DLD1 (cell line): ENCODE measurements around the gene CTNNA1.

ENCODE experiments used
- in situ Hi-C: cut with HindIII; loops from 2 replicates; pipeline ENCODE4 v1.10.0; 2017; ENCODE audit warnings: low sequenced_read_pairs

The CTNNA1 gene

DNA sequence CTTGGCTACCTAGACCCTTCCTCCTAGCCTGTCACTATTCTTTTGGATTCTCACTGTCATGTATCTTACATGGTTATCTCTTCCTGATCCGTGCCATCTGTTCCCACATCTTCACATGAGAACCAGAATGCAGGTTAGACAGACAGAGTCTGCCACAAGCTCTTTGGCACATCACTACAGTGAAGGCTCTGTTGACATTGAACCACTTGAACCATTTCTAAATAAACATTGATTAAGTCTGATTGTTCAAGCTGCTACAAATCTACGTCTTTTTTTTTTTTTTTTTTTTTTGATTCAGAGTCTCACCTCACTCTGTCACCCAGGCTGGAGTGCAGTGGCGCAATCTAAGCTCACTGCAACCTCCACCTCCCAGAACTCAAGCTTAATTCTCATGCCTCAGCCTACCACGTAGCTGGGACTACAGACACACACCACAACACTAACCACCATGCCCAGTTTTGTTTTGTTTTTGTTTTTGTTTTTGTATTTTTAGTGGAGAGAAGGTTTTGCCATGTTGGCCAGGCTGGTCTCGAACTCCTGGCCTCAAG lies 207.0 kb downstream of the CTNNA1 start:
- in situ Hi-C loops, result no loop called here

DNA sequence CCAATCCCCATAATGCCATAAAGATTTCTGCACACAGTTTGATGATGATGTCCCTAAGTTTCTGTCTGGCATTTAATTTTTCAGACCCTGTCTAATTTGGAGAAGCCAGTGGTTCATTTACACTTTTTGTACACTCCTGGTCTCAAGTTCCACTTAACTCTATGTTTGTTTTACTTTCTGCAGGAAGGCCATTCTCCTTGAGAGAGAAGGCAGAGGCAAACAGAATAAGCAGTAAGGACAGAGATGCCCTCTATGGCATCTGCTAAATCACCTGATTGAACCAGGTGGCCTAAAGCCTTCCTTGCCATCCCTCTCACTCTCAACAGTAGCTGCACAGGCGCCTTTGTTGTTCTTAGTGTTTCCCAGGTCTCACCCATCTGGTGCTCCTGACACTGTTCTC lies 208.0 kb downstream of the CTNNA1 start:
- in situ Hi-C loops, result no loop called here

DNA sequence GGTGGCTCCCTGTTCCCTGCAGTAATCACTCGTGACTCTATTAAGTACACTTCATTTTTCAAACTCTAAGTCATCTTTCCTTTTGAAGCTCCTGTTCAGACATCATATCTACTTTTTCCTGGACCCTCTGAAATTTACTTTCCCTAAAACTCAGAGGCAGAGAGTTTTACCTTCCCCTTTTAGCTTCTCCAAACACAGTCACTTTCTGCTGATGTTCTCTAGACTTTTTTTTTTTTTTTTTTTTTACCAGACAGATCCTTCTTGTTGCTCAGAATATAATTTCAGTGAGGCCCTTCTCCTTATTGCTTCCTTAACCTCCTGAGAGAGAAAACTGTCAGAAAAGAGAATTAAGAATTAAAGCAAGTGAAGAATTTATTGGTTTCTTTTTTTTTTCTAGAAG lies 208.5 kb downstream of the CTNNA1 start:
- in situ Hi-C loops, result no loop called here

DNA sequence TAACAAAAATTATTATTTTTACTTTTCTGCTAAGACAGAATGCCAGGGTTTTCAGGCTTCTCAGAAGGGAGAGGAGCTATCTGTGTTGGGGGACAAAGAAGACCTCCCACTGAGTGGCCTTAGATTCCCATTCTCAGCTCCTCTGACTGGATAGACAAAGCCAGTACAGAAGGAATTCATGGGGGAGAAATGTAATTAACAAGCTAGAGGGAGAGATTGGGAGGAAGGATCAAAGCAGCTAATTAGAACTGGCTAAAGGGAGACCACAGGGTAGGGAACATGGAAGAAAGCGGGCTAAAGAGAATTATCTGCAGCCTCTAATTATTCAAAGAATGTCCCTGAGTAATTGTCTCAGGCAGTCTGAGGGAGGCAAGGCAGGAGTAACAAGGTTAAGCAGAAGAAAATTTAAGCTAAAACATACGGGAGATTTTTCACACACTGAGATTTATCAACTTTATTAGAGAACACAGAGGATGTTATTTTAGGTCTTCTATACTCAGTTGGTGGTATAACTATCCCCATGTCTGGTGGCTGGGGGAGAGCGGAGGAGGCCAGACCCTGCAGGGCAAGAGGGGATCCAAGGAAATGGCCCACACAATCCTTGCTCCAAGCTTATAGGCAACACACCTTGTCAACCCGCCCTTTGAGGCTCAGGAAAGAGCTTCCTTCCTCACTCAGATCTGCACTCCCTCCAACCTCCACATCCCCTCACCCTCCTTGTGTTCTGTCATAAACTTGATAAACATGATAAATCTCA lies 209.6 kb downstream of the CTNNA1 start:
- in situ Hi-C loops, result no loop called here

DNA sequence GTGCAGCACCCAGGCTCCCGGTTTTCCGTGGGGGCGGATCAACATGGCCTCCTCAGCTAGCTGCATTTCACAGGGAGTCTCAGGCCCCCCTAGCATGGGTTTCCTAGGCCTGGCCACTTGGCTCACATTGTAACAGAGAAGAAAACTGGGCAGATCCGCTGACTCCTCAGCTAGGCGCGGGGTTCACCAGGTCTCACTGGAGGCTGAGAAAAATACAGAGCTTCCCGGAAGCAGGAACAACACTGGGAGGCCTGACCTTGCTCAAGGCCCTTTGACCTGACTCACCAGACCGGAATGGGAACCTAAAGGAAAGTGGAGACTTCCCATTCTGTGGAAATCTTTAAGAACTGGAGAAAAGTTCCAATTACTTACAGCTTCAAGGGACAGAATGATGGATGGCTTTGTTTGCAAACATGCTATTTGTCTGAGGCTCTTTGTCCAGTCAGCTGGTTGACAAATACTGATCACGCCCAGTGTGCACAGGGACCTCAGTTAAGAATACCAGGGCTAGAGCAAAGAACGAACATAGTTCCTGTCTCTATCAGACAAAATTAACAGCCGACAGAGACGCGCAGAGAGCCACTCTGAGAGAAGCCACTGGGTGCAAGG lies 210.6 kb downstream of the CTNNA1 start:
- in situ Hi-C loops, result no loop called here

DNA sequence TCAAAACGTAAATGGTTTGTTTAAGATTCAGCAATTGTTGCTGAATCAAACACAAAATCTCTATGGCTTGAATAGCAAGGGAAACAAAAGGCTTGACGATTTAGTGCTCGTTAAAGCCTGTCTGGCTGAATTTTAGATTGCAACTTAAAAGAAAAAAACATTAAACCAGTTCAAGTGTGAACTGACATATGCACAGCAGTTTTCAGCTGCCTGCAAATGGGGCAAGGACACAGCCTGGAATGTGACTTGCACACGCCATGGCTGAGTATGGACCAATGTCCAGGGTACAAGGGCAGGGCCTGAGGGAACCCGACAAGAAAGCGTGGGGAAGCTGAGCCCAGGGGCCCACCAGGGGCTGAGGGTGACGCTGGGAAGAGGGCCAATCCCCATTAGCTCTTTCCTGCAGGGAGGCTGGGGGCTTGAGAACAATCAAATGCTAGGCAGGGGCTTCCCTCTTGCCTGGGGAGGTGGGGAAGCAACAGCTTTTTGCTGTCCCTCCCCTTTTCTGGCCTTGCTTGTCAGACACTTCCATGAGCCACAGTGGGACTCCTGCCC lies 211.5 kb downstream of the CTNNA1 start:
- in situ Hi-C loops, result no loop called here

DNA sequence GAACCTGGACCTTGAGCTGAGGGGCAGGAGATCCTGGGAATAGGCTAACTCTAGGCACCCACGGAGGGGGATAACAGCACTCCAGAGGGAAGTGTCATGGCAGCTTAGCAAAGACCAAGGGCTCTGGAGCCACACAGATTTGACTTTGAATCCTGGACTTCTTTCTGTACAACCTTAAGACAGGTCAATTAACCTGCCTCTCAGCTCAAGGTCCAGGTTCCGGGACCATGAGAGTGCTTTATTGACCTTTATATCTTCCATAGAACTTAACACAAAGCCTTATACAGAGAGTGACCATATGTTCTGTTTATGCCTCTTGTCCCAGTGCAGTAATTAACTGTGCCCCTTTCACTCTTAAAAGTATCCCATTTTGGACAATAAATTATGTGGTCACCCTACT lies 212.4 kb downstream of the CTNNA1 start:
- in situ Hi-C loops, result no loop called here

DNA sequence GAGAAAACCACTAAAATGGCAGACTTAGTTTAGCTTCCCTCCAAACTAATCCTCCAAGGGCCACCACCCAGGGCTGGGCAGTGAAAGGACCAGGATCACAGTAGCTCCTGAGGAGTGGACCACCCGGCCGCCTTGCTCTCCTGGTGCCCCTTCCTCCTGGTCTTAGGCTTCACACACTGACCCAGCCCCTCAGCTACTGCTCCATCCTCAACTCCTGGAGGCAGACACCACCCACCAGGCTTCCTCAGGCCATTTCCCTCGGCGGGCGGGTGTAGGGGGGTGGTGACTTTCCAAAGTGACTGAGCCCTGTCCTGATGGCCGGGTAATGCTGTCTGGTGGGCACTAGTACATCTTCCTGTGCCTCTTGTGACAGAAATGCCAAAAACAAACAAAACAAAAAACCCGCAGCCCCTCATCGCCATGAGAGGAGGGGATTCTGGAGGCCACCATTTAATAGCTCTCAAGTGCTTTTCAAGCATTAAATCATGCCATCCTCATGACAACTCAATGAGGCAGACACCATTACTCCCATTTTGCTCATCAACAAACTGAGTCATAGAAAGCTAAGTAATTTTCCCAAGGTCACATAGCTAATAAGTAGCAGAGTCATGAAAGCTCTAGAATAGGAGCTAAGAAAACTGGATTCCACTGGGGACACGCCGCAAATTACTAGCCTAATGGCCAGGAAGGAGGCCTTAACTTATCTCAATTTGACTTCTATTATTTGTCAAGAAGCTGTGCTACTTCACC lies 213.2 kb downstream of the CTNNA1 start:
- in situ Hi-C loops, result no loop called here

DNA sequence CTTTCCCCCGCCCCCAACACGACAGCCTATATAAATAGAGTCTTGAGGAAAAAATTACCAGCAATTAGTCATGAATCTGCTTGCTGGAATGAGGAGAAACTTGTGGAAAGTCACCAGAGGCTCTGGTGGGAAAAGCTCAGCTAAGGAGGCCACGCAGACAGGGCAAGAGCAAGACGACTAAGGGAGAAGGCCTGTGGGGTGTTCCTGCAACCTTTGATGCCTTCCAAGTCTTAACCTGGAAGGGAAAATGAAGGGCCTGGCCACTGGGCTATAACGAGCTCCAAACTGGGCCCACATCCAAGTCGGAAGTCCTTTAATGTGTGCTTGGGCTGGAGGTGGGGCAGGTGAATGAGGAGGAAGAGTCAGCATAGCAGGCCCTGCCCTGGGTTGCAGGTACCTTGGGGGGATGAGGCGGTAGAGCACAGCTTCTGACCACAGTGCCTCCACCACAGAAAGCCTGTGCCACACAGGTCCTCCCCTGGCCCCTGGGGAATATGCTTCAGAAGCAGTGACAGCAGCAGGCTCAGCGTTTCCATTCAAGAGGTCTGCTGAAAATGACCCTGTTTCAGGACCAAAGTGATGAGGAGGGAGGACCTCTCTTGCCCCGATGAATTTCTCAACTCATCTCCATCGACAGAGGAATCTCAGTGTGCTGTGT lies 214.7 kb downstream of the CTNNA1 start:
- in situ Hi-C loops, result no loop called here

DNA sequence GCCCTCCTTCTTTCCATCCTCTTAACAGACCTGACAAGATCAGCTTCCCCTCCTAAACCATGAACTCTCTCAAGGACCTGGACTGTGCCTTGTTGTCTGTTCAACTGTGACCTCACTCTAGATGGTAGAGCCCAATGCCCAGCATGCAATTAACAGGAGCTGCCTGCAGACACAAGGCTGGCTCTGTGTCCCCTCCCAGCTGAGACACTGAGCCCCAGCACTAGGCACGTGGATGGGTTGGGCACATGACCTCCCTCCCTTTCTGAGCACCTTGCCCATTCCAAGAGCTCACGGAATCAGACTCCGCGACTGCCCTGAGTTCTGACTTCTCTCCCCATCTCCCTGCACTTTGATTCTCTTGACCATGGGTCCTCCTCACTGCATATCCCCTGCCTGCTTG lies 215.4 kb downstream of the CTNNA1 start:
- in situ Hi-C loops, result no loop called here

DNA sequence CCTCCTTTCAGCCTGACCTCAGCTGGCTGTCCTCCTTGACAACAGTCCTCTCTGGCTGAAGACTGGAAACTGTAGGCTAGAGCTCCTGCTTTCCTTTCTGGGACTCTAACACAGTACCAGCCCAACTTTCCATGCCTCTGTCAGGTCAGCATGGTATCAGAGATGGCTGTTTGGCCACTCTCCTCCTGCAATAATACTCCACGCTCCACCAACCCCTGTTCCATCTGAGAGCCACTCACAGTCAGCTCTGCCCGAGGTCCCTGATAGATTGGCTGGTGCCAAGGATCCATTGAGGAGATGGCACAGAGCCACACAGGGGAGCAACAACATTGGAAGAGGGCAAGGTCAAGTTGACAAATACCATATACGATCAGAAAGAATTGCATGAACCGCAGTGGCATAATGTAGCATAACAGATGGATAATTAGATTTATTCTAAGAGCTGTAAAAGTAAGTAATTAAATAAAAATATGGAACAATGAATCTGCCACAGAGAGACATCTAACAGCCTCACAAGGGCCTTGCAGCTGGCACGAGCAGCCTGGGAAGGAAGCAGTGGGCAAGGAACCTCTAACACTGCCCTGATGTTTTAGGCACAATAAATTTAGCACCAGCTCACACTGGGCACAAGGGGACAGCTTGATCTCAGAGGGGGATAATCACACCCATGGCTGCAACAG lies 216.2 kb downstream of the CTNNA1 start:
- in situ Hi-C loops, result no loop called here

DNA sequence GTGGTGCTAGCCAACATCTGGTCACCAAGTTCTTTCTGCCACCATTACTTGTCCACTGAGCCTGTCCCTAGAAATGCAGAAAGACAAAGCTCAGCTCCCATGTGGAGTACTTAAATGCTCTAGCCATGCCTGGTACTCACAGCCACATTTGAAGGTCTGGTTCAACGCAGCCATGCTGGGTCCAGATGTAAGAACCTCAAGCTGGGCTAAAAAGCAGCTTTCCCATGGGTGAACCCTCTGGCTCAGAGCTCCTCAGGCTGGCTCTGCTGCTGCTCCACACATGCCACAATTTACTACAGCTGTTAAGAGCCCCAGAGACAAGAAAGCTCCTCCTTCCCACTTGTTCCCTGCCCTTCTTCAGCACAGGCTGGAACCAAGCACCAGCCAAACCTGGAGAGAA lies 219.0 kb downstream of the CTNNA1 start:
- in situ Hi-C loops, result no loop called here

DNA sequence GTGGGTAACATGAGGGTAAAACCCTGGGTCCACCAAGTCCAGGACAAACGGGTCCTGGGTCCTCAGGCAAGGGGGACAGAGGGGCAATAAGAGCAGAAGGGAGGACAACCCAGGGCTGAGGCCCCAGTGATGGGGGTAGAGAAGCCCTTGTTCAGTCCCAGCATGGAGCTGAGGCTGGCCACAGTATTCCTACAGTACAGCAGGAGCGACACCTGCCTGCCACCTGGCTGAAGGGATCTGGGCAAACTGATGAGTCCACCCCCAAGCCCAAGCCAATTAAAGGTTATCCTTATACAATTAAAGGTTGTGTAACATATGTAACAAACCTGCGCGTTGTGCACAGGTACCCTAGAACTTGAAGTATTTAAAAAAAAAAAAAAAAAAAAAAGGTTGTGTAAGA lies 219.6 kb downstream of the CTNNA1 start:
- in situ Hi-C loops, result no loop called here

DNA sequence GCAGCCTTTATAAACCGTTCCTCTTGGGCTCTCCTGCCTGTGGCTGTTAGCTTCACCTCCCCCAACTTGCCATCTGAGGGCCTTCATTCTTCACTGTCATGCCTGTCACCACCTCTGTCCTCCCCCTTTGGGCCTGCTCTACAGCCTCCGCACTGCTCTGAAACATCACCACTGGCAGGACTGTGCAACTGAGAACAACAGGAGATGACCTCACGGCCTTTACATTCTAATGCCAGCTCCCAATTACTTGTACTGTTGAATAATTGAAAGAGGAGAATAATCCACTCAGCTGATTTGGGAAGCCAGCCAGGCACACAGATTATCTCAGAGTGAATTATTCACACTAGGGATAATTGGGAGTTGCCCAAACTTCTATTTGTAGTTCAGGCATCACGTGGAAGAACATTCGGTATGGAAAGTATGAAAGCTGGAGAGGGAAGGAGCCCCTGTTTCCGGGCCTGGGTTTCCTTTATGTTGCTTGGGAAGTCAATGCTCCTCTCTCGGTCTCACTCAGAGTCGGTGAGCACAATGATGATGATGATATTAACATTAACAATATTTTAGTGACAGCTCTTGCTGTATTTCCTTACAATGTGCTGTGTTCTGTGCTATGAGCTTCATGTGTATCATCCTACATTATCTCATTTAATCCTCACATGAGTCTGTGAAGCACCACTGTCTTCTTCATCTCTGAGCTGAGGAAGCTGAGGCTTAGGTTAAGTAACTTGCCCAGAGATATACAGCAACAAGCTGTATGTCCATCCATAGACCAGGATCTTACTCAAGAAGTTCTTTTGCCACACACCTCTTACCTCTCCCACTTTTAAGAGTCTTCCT lies 221.2 kb downstream of the CTNNA1 start:
- in situ Hi-C loops, result no loop called here

DNA sequence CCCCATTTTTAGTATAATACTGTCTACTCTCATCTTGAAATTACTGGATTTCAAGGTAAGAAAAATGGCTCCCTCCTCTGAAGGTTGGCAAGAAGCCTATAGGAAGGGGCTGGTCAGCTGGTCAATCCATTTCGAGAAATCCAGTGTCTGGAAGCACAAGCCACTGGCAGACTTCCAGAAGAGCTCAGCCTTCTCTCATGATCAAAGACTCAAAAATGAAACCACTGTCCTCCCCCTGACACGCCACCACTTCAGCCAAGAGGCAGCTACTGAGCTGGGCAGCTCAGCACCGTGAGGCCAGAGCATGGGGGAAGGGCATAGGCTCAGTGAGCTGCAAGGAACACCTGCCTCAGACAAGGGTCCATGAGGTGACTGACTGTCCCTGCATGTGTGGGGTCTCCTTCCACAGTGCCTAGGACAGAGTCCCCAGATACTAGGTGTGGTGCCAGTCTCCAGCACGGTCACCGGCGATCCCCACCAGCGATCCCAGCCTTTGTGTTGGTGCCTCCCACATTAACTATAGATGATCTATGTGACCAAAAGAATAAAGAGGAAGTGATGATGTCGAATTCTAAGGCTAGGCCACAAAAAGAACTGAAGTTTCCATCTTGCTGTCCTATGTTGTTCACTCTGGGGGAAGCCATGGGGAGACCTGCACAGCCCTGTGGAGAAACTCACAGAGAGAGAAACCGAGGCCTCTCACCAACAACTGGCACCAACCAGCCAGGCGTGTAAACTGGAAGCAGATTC lies 222.0 kb downstream of the CTNNA1 start:
- in situ Hi-C loops, result no loop called here

DNA sequence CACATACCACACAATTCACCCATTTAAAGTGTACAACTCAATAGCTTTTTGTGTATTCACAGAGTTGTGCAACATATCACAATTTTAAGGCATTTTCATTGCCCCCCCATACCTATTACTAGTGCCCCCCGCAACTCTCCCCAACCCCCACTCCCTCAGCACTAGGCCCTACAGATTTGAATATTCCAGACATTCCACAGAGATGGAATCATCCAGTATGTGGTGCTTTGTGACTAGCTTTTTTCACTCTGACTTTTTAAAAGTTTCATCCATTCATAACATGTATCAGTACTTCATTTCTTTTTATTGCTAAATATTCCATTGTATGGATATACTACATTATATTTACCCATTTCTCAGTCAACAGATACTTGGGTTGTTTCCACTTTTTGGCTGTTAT lies 224.9 kb downstream of the CTNNA1 start:
- in situ Hi-C loops, result no loop called here

DNA sequence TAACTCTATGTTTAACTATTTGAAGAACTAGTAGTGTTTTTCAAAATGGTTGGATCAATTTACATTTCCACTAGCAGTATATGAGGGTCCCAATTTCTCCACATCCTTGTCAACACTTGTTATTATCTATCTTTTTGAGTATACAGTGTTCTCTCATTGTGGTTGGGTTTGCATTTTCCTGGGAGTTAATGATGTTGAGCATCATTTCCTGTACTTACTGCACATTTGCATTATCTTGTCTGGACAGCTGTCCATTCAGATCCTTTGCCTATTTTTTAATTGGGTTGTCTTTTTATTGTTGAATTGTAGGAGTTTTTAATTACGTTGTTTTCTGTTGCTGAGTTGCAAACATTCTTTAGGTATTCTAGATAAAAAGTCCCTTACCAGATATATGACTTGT lies 225.4 kb downstream of the CTNNA1 start:
- in situ Hi-C loops, result no loop called here

DNA sequence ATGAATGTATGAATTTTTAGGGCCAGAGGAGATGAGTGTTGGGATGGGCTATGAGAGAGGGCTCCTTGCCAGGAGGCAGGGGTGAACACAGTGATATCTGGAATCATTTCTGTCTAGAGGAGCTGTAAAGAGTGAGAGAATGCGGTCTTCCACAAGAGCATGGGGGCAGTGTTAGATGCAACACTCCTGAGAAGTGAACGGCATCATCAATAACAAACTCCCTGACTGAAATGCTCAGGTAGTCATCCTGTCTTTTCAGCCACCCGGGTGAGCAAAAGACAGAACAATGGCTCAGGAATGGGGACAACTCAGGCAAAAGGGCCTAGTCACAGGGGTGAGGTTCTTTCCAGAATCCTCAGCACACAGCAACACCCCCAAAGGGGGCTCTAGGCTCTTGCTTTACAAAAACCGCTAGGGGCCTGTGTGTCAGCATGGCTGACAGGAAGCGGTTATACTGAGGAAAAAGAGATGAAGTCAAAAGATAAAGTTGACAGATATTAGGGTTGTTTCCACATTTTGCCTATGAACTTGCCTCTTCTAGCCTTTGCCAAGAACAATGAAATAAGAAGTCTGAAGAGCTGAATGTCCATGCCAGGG lies 226.6 kb downstream of the CTNNA1 start:
- in situ Hi-C loops, result no loop called here
